ENCODE measurements around the gene TIMP3.

TIMP3 gene

DNA sequence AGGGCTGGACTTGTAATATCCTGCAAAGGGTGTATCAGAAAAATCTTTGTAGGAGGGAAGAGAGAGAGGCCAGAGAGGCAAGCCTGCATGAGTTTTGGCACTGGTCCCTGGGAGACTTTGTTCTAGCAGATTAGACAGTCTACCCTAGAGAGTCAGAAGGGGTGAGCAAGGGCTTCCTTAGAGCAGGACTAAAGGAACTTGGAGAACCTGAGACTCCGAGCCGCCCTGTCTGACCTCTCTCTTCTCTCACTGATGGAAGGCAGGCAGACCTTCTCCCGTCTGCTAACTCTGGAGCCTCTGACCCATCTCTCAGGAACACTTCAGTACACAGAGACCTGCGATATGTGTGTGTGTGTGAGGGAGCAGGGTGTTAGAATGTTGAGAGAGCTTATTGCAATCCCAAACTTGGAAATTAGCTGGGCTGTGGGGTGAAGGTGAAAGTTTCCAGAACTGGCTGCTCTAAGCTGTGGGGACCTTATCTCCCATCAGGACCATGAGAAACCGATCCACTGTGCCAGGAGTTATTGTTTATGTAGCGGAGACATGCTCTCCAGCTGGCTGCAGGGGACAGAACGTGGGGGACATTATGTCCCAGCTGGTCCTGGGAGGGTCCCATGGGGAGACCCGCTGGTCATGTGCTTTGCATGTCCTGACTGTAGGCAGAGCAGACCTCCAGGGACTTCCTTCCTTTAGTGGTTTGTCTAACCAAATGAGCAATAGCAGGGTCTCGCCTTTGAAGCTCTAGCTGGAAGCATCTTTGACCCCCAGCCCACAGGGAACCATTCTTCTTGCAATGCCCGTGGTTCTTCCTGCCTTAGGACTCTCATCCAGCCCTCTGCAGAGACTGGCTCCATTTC lies 51.1 kb downstream of the TIMP3 start:
- H3K27ac ChIP-seq, result no peak overlapping the region
- DNase-seq, result peak; percentile 39
- TF ChIP-seq, protein P1, sequence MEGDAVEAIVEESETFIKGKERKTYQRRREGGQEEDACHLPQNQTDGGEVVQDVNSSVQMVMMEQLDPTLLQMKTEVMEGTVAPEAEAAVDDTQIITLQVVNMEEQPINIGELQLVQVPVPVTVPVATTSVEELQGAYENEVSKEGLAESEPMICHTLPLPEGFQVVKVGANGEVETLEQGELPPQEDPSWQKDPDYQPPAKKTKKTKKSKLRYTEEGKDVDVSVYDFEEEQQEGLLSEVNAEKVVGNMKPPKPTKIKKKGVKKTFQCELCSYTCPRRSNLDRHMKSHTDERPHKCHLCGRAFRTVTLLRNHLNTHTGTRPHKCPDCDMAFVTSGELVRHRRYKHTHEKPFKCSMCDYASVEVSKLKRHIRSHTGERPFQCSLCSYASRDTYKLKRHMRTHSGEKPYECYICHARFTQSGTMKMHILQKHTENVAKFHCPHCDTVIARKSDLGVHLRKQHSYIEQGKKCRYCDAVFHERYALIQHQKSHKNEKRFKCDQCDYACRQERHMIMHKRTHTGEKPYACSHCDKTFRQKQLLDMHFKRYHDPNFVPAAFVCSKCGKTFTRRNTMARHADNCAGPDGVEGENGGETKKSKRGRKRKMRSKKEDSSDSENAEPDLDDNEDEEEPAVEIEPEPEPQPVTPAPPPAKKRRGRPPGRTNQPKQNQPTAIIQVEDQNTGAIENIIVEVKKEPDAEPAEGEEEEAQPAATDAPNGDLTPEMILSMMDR (IDR thresholded peaks at IDR 0.05; ENCODE audit: low read depth, low read length, missing control alignments), result no peak
- peaks cover 77% of the 10 kb centered on the region for H3K36me3 ChIP-seq (replicated peaks)
- no peak overlapping the region for H3K4me3 ChIP-seq (ENCODE audit: low read depth, low read length)
- in situ Hi-C loops (cut with HindIII; ENCODE audit: low pct_ligation_motif_present, low sequenced_read_pairs), result no loop called here
- H3K27me3 ChIP-seq (replicated peaks), result no peaks in the 10 kb centered on the region

DNA sequence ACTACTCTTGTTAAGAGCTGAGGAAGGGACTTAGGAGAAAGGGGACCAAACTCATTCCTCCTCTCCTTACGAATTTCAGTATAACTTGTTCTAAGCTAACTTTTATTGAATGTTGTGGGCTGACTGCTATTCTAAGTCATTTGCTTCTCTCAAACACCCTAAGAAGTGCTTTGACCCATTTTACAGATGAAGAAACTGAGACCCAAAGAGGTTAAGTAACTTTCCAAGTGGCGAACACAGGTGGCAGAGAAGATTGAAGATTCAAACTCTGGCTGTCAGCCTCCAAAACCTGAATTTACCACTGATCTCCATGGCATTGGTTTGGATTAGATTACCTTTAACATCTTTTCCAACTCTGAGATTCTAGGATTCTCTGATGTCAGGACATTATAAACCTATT lies 52.2 kb downstream of the TIMP3 start:
- TF ChIP-seq, protein P1 (IDR thresholded peaks at IDR 0.05; ENCODE audit: low read depth, low read length, missing control alignments), result no peak
- no peak for DNase-seq
- Histone ChIP-seq H3K27ac (no peak overlapping the region), H3K4me3 (ENCODE audit: low read depth, low read length) (no peak overlapping the region), H3K36me3 (replicated peaks) (peaks cover 83% of the 10 kb centered on the region), H3K27me3 (replicated peaks) (no peaks in the 10 kb centered on the region)
- in situ Hi-C loops (cut with HindIII; ENCODE audit: low pct_ligation_motif_present, low sequenced_read_pairs), result no loop called here

DNA sequence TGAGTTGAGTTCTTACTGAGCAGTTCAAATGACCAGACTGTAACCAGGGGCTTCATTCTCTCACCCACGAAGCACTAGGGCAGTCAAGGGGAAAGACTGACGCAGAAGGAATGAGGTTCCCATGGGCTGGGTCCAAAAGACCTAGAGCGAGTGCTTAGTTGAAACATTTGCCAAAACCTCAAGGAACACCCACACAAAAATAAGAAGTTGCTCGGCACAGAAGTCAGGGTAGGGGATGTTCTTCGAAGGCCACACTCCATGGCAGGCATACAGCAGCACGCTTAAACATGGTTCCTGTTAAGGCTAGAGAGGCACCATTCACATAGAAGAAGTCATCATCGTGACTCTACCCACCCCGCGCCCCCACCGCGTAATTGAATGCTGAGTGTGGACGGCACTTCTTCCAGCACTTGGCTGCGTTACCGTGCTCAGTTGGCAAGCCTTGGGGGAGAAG lies 52.9 kb downstream of the TIMP3 start:
- Histone ChIP-seq H3K27ac (no peak overlapping the region), H3K4me3 (ENCODE audit: low read depth, low read length) (no peak overlapping the region), H3K27me3 (replicated peaks) (no peaks in the 10 kb centered on the region), H3K36me3 (replicated peaks) (peaks cover 84% of the 10 kb centered on the region)
- TF ChIP-seq, protein P1 (IDR thresholded peaks at IDR 0.05; ENCODE audit: low read depth, low read length, missing control alignments), result no peak
- in situ Hi-C loops (cut with HindIII; ENCODE audit: low pct_ligation_motif_present, low sequenced_read_pairs), result no loop called here
- DNase-seq, result no peak

DNA sequence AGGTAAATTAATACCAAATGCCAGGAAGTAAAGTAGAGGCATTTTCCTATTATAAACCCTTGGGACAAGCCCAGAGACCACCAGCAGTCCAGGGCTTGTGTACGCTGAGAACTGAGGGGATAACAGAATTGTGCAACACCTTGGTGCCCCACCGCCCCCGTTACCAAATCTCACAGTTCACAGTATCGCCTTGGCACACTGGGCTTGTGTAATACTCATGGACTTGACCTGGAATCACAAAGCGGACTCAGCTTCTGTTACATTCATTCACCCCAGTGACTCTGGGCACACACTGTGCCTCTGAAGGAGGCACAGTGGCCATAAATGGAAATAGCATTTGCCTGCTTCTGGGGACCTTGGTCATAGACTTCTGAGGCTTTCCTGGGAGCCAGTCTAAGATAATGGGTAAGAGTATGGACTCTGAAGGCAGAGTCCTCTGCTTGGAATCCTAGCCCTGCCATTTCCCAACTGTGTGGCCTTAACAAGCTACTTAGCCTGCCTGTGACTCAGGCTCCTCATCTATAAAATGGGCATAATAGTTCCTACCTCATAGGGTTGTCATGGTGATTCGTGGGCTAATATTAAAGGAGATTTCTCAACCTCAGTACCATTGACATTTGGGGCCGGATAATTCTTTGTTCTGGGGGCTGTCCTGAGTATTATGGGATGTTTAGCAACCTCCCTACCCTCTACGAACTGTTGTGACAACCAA lies 53.7 kb downstream of the TIMP3 start:
- no peak for DNase-seq
- Histone ChIP-seq H3K4me3 (ENCODE audit: low read depth, low read length) (no peak overlapping the region), H3K36me3 (replicated peaks) (peaks cover 84% of the 10 kb centered on the region), H3K27ac (no peak overlapping the region), H3K27me3 (replicated peaks) (no peaks in the 10 kb centered on the region)
- TF ChIP-seq, protein P1 (IDR thresholded peaks at IDR 0.05; ENCODE audit: low read depth, low read length, missing control alignments), result no peak
- in situ Hi-C loops (cut with HindIII; ENCODE audit: low pct_ligation_motif_present, low sequenced_read_pairs), result no loop called here

DNA sequence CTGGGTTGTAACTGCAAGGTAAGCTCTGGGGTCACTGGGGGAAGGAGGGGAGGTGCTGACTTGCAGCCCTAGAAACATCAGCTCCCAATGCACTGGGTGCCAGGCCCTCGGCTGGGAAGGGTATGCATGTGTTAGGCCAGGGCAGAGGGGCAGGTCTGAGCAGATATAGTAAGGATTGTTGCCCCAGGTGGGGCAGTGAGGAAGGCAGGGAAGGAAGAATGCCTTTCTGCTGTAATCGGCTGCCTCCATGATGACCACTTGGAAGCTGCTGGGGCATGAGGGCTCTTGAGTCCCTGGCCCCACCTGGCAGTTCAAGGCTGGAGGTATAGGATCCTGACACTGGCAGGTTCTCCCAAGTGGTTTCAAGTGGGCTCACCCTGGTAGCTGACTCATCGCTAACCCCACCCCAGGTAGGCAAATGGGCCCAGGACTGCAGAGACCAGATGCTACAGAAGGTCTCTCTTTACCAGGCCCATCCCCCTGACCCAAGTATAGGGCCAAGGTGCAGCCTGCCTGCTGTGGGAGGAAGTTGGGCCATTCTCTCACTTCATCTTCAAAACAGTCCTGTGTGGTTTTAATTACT lies 56.7 kb downstream of the TIMP3 start:
- no peaks in the 10 kb centered on the region for H3K27me3 ChIP-seq (replicated peaks)
- in situ Hi-C loops (cut with HindIII; ENCODE audit: low pct_ligation_motif_present, low sequenced_read_pairs), result no loop called here
- no peak overlapping the region for H3K4me3 ChIP-seq (ENCODE audit: low read depth, low read length)
- DNase-seq, result no peak
- TF ChIP-seq, protein P1 (IDR thresholded peaks at IDR 0.05; ENCODE audit: low read depth, low read length, missing control alignments), result no peak
- H3K27ac ChIP-seq, result no peak overlapping the region
- peaks cover 78% of the 10 kb centered on the region for H3K36me3 ChIP-seq (replicated peaks)
